SHP77 treated with DMSO at 0.1 percent for 48 hours (cell line): ENCODE measurements around the gene GPR25.

ENCODE experiments used
- DNase-seq: peaks from one replicate; lab custom pipeline; 2025; lab: John Stamatoyannopoulos, UW

The GPR25 gene

GRCh38 chr1:200872446-200873115 is at the start of gene GPR25:
GPR25 (plus strand) TSS chr1:200872981; CDS start chr1:200873038, 57 bp downstream.
- DNase-seq = no peak

GRCh38 chr1:200831091-200831490 is 41.7 kb upstream of the GPR25 start:
- no peak for DNase-seq

GRCh38 chr1:200834383-200834782 is 38.4 kb upstream of the GPR25 start:
- no peak for DNase-seq

GRCh38 chr1:200836213-200836612 is 36.6 kb upstream of the GPR25 start:
- no peak for DNase-seq

GRCh38 chr1:200837931-200838571 is 34.7 kb upstream of the GPR25 start:
- no peak for DNase-seq

GRCh38 chr1:200838676-200839445 is 33.9 kb upstream of the GPR25 start:
- DNase-seq = no peak

- no peak for DNase-seq
These were observed 27.4 kb upstream of the GPR25 start for GRCh38 chr1:200845360-200845759.

GRCh38 chr1:200846398-200846797 is 26.4 kb upstream of the GPR25 start:
- DNase-seq = no peak

- DNase-seq = no peak
These were observed 23.4 kb upstream of the GPR25 start for GRCh38 chr1:200849430-200849829.

- DNase-seq = no peak
These were observed 22.2 kb upstream of the GPR25 start for GRCh38 chr1:200850554-200850953.

GRCh38 chr1:200856716-200857357 is 15.9 kb upstream of the GPR25 start:
- no peak for DNase-seq

GRCh38 chr1:200857804-200858203 is 15.0 kb upstream of the GPR25 start:
- DNase-seq = no peak

GRCh38 chr1:200861937-200862647 is 10.7 kb upstream of the GPR25 start:
- no peak for DNase-seq

GRCh38 chr1:200862713-200863415 is 9.9 kb upstream of the GPR25 start:
- DNase-seq = no peak

- no peak for DNase-seq
These were observed 6.7 kb upstream of the GPR25 start for GRCh38 chr1:200866116-200866515.

- DNase-seq = no peak
These were observed 6.3 kb upstream of the GPR25 start for GRCh38 chr1:200866521-200866920.

- no peak for DNase-seq
These were observed 5.6 kb upstream of the GPR25 start for GRCh38 chr1:200867018-200867811.

GRCh38 chr1:200869376-200869752 is 3.4 kb upstream of the GPR25 start:
- no peak for DNase-seq

- no peak for DNase-seq
These were observed 2.9 kb upstream of the GPR25 start for GRCh38 chr1:200869753-200870391.

GRCh38 chr1:200873116-200873670 is 412 bp downstream of the GPR25 start:
- DNase-seq = no peak
